ENCODE results near the gene MAN2B2. TPM values are rescaled to one million over a fixed set of nuclear protein-coding genes. Genes with fewer than 3 reads are reported as not detected.

Gene MAN2B2
- total and polyA plus RNA-seq, 12 donors: 6.0 to 27.1 (median 18.2) TPM

GRCh38 chr4:6655924-6656323, 80.9 kb downstream of the MAN2B2 start:
- H3K36me3 ChIP-seq: no peaks in the 10 kb centered on the region
- WGBS, 2 donors: 86 to 91% methylated on average over 5 of the region's 5 CpGs
- intact Hi-C loops (cut with DNase I): no loop called here
- no peak overlapping the region for H3K27ac ChIP-seq
- peaks cover 0 to 6% (median 0%) of the 10 kb centered on the region in 11 donors for H3K9me3 ChIP-seq
- no peak for DNase-seq
- no peak for ATAC-seq
- peaks cover 0 to 31% (median 0%) of the 10 kb centered on the region in 7 donors for H3K27me3 ChIP-seq
- no peak for TF ChIP-seq CTCF (IDR thresholded peaks at IDR 0.05)
- no peak overlapping the region for H3K4me3 ChIP-seq
- peaks cover 0 to 14% (median 8%) of the 10 kb centered on the region in 9 donors for H3K4me1 ChIP-seq

- Histone ChIP-seq H3K27me3 (peaks cover 0 to 47% (median 0%) of the 10 kb centered on the region in 7 donors), H3K36me3 (no peaks in the 10 kb centered on the region), H3K4me1 (peaks cover 0 to 14% (median 8%) of the 10 kb centered on the region in 9 donors), H3K27ac (peak overlapping the region in 2 of 10 donors; percentile 6 to 77), H3K4me3 (no peak overlapping the region), H3K9me3 (peaks cover 0 to 6% (median 0%) of the 10 kb centered on the region in 11 donors)
- DNase-seq (no peak), ATAC-seq (peak in 1 of 8 donors; percentile 50)
- WGBS, 2 donors: 76 to 79% methylated on average over 65 of the region's 65 CpGs
- intact Hi-C loops (cut with DNase I): no loop called here
- no peak for TF ChIP-seq CTCF (IDR thresholded peaks at IDR 0.05)
Observed at GRCh38 chr4:6657242-6658208, 82.5 kb downstream of the MAN2B2 start.

- Histone ChIP-seq H3K27me3 (peaks cover 0 to 54% (median under 1%) of the 10 kb centered on the region in 7 donors), H3K4me3 (peak overlapping the region in 7 of 10 donors; percentile 41 to 59 (median 52)), H3K36me3 (no peaks in the 10 kb centered on the region), H3K9me3 (peaks cover 0 to 6% (median 0%) of the 10 kb centered on the region in 11 donors), H3K27ac (peak overlapping the region in 7 of 10 donors; percentile 6 to 77 (median 61)), H3K4me1 (peaks cover 0 to 14% (median 8%) of the 10 kb centered on the region in 9 donors)
- ATAC-seq (peak in 5 of 8 donors; percentile 17 to 54 (median 26)), DNase-seq (no peak)
- no peak for TF ChIP-seq CTCF (IDR thresholded peaks at IDR 0.05)
- WGBS, 2 donors: 85 to 90% methylated on average over 7 of the region's 7 CpGs
- intact Hi-C loops (cut with DNase I): no loop called here
Observed at GRCh38 chr4:6658209-6658595, 83.2 kb downstream of the MAN2B2 start.

GRCh38 chr4:6658597-6659075, 83.6 kb downstream of the MAN2B2 start:
- DNase-seq: peak in 1 of 2 donors; percentile 59
- Histone ChIP-seq H3K36me3 (no peaks in the 10 kb centered on the region), H3K4me3 (peak overlapping the region; percentile 21 to 59 (median 46)), H3K27ac (peak overlapping the region in 8 of 10 donors; percentile 6 to 77 (median 58)), H3K27me3 (peaks cover 0 to 58% (median 4%) of the 10 kb centered on the region in 7 donors), H3K9me3 (peaks cover 0 to 6% (median 0%) of the 10 kb centered on the region in 11 donors), H3K4me1 (peaks cover 0 to 14% (median 8%) of the 10 kb centered on the region in 9 donors)
- intact Hi-C loops (cut with DNase I): no loop called here
- no peak for TF ChIP-seq CTCF (IDR thresholded peaks at IDR 0.05)
- 11 to 12% methylated on average over 52 of the region's 52 CpGs for WGBS, 2 donors
- peak; percentile 60 to 83 (median 74) for ATAC-seq
